RKO (cell line): ENCODE results near the gene SCYL1.
"Not testable (repeated sequence)": the region's sequence is repeated elsewhere in the genome, so short reads cannot be mapped to it uniquely, and the experiment has no call there.

Source experiments
- DNase-seq: peaks from one replicate; pipeline ENCODE4 v3.0.0-alpha.2; 2016; ENCODE audit warnings: low spot score

The SCYL1 gene

DNA sequence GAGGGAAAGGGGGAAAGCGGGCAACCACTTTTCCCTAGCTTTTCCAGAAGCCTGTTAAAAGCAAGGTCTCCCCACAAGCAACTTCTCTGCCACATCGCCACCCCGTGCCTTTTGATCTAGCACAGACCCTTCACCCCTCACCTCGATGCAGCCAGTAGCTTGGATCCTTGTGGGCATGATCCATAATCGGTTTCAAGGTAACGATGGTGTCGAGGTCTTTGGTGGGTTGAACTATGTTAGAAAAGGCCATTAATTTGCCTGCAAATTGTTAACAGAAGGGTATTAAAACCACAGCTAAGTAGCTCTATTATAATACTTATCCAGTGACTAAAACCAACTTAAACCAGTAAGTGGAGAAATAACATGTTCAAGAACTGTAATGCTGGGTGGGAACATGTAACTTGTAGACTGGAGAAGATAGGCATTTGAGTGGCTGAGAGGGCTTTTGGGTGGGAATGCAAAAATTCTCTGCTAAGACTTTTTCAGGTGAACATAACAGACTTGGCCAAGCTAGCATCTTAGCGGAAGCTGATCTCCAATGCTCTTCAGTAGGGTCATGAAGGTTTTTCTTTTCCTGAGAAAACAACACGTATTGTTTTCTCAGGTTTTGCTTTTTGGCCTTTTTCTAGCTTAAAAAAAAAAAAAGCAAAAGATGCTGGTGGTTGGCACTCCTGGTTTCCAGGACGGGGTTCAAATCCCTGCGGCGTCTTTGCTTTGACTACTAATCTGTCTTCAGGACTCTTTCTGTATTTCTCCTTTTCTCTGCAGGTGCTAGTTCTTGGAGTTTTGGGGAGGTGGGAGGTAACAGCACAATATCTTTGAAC is 19.2 kb upstream of the SCYL1 start:
- peak; percentile 49 for DNase-seq

DNA sequence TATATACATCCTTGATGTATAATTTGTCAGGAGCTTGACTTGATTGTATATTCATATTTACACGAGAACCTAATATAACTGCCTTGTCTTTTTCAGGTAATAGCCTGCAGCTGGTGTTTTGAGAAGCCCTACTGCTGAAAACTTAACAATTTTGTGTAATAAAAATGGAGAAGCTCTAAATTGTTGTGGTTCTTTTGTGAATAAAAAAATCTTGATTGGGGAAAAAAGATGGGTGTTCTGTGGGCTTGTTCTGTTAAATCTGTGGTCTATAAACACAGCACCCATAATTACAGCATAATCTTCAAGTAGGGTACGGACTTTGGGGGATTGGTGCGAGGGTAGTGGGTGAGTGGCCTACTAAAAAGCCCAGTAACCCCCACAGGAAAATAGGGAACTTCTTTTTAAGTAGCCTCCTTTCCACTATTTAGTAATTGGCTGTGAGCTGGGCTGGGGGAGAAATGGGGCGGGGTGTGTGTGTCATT is 18.6 kb upstream of the SCYL1 start:
- DNase-seq = no peak

DNA sequence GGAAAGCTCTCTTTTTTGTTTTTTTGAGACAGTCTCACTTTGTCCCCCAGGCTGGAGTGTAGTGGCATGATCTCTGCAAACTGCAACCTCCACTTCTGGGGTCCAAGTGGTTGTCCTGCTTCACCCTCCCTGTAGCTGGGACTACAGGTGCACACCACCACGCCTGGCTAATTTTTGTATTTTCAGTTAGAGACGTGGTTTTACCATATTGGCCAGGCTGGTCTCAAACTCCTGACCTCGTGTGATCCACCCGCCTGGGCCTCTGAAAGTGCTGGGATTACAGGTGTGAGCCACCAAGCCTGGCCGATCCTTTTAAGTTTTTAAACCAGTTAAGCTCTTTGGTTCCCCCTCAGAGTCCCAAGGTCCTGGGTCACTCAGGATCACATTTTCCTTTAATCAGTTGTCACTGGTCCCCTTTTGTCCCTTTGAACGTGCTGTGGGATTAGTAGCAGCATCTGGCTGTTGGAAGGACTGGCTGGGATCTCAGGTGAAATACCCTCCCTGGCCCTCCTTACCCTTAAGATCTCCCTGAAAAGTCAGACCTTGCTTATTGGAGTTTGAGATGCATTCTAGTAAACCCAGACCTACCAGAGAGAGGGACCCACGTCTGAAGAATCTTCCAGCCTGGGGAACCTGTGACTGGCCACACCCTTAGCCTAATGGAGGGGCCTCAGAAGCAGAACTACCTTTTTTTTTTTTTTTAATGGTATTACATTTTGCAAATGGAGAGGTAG is 17.9 kb upstream of the SCYL1 start:
- DNase-seq = peak; percentile 84

DNA sequence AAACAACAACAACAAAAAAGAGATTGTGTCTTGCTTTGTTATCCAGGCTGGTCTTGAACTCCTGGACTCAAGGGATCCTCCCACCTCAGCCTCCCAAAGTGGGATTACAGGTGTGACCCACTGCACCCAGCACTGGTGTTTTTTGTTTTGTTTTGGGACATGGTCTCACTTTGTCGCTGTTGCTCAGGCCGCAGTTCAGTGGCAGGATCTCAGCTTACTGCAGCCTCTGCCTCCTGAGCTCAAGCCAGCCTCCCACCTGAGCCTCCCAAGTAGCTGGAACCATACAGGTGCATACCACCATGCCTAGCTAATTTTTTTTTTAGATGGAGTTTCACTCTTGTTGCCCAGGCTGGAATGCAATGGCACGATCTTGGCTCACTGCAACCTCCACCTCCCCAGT is 12.6 kb upstream of the SCYL1 start:
- not testable (repeated sequence) for DNase-seq

DNA sequence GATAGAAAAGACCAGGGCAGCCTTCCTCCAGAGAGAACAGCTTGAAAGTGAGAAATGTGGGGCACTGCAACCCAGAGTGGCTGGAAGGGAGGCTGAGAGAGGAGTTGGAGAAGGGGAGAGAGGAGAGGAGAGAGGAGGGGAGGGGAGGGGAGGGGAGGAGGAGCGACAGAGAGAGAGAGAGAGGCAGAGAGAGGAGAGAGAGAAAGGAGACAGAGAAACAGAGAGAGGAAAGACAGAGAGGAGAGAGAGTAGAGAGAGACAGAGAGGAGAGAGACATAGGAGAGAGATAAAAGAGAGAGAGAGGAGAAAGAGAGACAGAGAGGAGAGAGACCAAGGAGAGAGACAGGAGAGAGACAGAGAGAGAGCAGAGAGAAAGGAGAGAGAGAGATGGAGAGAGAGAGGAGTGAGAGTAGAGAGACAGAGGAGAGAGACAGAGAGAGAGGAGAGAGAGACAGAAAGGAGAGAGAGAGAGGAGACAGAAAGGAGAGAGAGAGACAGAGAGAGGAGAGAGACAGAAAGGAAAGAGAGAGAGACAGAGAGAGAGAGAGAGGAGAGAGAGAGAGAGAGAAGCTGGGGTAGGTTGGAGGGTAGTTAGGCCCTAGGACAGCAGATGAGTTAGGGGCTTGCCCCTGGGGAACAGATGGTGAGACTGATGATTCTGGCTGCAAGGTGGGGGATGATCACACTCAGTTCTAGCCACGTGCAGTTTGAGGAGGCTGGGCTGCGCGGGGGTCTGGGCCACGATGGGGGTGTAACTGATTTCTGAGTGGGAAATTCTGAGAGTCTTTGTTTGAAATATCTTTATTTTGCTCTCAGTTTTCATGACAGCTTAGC is 8.5 kb upstream of the SCYL1 start:
- no peak for DNase-seq

DNA sequence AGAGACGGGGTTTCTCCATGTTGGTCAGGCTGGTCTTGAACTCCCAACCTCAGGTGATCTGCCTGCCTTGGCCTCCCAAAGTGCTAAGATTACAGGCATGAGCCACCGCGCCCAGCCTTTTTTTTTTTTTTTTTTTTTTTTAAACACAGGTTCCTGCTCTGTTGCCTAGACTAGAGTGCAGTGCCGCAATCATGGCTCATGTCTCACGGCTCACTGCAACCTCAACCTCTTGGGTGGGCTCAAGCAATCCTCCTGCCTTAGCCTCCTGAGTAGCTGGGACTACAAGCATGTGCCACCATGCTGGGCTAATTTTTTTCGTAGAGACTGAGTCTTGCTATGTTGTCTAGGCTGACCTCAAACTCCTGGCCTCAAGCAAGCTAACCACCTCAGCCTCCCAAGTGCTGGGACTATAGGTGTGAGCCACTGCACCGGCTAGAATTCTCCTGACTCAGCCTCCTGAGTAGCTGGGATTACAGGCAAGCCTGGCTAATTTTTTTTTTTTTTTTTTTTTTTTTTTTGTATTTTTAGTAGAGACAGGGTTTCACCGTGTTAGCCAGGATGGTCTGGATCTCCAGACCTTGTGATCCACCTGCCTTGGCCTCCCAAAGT is 5.8 kb upstream of the SCYL1 start:
- DNase-seq = not testable (repeated sequence)

DNA sequence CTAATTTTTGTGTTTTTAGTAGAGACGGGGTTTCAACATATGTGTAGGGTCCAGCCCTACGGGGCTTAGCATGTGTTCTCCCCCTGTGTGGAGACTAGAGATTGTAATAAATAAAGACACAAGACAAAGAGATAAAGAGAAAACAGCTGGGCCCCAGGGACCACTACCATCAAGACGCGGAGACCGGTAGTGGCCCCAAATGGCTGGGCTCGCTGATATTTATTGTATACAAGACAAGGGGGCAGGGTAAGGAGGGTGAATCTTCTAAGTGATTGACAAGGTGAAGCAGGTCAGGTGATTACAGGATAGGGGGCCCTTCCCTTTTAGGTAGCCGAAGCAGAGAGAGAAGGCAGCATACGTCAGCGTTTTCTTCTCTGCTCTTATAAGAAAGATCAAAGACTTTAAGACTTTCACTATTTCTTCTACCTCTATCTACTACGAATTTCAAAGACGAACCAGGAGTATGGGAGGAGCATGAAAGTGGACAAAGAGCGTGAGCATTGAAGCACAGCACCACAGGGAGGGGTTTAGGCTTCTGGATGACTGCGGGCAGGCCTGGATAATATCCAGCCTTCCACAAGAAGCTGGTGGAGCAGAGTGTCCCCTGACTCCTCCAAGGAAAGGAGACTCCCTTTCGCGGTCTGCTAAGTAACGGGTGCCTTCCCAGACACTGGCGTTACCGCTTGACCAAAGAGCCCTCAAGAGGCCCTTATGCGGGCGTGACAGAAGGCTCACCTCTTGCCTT is 2.9 kb upstream of the SCYL1 start:
- DNase-seq = not testable (repeated sequence)

DNA sequence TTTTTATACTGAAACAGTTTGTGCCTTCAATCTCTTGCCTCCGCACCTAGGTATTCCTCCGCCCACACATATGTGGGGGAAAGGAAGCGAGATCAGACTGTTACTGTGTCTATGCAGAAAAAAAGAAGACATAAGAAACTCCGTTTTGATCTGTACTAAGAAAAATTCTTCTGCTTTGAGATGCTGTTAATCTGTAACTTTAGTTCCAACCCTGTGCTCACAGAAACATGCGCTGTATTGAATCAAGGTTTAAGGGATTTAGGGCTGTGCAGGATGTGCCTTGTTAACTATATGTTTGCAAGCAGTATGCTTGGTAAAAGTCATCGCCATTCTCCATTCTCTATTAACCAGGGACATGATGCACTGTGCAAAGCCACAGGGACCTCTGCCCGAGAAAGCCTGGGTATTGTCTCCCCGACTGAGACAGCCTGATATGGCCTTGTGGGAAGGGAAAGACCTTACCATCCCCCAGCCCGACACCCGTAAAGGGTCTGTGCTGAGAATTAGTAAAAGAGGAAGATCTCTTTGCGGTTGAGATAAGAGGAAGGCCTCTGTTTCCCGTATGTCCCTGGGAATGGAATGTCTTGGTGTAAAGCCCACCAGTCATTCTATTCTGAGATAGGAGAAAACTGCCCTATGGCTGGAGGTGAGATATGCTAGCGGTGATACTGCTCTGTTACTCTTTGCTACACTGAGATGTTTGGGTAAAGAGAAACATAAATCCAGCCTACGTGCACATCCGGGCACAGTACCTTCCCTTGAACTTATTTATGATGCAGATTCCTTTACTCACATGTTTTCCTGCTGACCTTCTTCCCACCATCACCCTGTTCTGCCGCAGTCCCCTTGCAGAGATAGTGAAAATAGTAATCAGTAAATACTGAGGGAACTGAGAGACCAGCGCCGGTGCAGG is 1.9 kb upstream of the SCYL1 start:
- not testable (repeated sequence) for DNase-seq

DNA sequence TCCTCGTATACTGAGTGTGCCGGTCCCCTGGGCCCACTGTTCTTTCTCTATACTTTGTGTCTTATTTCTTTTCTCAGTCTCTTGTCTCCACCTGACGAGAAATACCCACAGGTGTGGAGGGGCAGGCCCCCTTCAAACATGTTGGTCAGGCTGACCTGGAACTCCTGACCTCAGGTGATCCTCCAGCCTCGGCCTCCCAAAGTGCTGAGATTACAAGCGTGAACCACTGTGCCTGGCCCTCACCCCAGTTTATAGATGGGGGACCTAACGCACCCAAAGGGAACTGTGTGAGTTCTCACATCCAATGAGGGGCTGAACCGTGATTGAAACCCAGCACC is 1.3 kb upstream of the SCYL1 start:
- not testable (repeated sequence) for DNase-seq

DNA sequence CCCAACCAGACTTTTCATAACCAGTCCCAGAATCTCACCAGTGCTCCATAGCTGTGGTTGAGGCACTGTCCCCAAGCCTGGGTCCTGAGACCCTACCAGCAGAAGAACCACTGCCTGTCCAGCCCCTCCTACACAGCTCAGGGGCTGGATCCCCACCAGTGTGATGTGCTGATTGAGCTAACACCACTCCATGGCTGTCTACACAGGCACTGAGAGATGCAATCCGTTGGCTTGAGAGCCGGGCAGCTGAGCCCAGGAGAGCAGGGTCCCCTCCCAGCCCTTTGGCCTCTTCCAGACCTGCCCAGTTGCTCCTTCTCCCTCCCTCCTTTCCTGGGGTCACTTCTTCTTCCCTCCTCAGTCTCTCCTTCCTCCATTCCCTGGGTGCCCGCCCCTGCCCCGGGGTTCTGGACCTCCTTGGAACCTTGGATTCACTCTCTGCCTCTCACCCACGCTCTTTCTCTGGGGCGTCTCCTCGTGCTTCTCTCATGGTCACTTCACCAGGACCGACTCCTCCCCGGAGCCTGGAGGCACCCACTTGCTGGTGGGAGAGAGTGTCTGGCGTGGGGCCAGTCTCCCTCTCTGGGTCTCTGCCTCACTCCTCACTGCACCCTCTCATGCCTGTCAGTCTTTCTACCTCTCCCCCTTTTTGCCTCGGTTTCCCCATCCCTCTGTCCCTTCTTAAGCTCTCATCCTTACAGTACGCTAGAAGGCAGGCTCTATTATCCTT is 706 bp upstream of the SCYL1 start:
- no peak for DNase-seq

DNA sequence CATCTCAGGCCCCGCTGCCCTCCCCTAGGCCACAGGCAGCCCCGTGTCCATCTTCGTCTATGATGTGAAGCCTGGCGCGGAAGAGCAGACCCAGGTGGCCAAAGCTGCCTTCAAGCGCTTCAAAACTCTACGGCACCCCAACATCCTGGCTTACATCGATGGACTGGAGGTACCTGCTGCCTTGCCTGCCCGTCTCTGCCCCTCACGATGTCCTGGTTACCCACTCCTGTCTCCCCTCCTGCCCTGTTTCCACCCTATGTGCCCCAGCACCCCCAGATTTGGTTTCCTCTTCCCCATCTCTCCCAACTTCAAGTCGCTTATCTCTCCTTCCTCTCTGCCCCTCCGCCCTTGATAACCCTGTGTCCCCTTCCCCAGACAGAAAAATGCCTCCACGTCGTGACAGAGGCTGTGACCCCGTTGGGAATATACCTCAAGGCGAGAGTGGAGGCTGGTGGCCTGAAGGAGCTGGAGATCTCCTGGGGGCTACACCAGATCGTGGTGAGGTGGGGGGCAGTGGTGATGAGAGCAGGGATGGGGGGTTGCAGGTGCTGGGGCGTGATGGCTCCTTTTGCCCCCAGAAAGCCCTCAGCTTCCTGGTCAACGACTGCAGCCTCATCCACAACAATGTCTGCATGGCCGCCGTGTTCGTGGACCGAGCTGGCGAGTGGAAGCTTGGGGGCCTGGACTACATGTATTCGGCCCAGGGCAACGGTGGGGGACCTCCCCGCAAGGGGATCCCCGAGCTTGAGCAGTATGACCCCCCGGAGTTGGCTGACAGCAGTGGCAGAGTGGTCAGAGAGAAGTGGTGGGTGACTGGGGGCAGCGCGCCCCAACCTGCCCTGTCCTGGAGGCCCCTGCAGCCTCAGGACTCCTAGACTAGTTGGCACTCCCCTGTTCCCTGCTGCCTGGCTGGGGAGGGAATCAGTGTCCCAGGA is 930 bp downstream of the SCYL1 start:
- no peak for DNase-seq

DNA sequence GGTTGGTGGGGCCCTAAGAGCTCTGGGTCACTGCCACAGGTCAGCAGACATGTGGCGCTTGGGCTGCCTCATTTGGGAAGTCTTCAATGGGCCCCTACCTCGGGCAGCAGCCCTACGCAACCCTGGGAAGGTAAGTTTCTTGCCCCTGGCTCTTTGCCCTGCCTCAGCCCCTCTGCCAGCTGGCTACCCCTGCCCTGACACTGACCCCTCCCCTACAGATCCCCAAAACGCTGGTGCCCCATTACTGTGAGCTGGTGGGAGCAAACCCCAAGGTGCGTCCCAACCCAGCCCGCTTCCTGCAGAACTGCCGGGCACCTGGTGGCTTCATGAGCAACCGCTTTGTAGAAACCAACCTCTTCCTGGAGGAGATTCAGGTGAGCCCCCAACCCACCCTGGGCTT is 1.9 kb downstream of the SCYL1 start:
- no peak for DNase-seq

DNA sequence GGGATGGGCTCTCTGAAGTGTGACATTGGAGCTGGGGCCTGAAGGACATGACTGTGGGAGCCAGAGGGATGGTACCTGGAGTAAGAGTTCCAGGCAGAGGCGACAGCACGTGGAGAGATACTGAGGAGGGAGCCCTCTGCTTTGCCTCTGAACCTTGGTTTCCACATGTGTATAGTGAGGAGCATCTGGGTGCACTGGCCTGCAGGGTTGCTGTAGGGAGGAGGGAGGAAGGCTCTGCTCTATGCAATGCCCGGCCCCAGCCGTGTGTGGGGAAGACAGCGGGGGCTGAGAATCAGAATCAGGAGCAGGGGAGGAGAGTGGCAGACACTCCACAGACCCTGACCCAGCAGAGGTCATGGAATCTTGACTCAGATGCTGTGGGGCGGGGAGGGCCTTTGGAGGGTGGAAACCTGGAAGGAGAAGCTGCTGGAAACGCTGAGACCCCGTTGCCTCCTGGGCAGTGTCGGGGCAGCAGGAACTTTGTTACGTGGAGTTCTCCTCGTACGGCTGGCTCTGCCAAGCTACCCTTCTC is 4.0 kb downstream of the SCYL1 start:
- no peak for DNase-seq

DNA sequence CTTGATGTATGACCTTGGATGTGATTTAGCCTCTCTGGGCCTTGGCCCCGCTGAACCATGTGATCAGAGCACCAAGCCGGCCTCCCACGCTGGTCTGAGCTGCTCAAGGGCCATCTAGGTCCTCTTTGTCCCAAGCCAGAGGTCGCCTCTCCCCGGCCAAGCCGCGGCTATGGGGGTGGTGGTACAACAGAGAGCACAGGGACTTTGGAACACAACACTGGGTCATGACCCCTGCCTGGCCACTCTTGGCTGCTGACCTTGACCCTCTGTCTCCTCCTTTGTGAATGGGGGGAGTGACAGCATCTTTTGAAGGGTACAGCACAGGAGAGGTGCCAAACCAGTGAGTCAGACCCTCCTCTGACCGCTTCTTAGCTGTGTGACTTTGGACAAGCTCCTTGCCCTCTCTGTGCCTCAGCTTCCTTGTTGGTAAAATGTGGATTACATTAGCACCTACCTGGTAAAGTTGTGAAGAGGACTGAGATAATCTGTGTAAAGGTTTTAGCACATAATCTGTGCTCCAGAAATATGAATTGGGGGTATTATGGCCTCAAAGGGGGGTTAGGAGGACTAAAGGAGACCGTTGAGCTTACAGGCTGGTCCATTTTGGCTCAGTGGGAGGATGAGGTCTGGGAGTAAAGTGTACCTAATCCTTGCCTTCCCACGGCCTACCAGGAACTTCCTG is 4.7 kb downstream of the SCYL1 start:
- DNase-seq = no peak

DNA sequence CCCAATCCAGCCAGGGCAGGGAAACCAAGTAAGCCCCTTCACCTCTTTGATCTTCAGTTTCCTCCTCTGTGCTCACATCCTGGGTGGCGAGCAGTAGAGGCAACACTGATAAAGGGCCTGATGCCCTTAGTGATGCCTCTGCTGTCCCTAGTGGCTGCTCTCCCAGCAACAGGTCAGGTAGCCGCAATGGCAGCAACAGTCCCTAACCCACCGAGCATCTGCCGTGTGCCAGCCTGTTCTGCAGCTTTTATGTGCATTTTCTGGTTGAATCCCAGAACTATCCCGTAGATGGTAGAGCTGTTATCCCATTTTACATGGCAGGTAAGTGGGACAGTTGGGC is 5.2 kb downstream of the SCYL1 start:
- DNase-seq = no peak

DNA sequence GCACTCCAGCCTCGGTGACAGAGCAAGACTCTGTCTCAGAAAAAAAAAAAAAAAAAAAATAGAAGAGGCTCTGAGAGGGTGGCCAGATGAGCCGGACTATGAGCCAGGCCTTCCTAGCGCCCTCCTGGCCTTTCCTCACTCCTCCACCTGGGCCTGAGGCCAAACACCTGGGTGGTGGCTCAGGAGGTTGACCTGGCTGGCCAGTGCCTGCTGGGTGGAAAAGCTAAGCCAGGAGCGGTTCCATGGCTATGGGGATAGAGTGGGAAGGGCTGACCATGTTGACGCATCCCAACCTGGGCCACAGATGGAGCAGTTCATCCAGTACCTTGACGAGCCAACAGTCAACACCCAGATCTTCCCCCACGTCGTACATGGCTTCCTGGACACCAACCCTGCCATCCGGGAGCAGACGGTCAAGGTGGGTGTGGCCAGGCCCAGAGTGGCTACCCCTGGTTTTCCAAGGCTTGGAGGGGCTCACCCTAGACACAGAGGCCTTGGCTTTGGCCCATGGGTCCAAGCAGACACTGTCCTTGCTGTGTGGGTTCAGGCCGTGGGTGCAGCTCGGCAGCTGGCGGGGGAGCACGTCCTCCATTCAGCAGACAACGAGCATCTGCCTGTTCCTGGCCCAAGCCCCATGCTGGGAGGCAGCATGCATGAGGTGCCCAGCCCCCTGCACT is 7.6 kb downstream of the SCYL1 start:
- DNase-seq = no peak

DNA sequence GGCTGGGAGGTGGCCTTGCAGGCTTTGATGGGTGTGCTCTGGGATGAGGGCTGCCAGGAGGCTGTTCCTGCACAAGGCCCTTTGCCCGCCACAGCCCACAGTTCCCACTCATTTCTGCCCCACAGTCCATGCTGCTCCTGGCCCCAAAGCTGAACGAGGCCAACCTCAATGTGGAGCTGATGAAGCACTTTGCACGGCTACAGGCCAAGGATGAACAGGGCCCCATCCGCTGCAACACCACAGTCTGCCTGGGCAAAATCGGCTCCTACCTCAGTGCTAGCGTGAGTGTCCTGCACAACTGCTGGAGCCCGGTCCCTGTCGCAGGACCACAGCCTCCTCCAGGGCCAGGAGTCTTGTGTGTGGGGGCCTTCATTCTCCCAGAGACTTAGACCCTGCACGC is 10.2 kb downstream of the SCYL1 start:
- DNase-seq = no peak
